HG03045 (cell line): ENCODE results near the gene DGKB.

ENCODE experiments used
- ATAC-seq: cut with Tn5 transposase; IDR thresholded peaks from one replicate; pipeline ENCODE4 v1.9.1; 2021; ENCODE audit warnings: mild to moderate bottlenecking, moderate library complexity; ENCODE audit not compliant: unreplicated experiment

DGKB gene

GRCh38 chr7:14825912-14826311 is 76.6 kb downstream of the DGKB start:
- no peak for ATAC-seq

- no peak for ATAC-seq
Measured at GRCh38 chr7:14822481-14822854, 80.1 kb downstream of the DGKB start.

GRCh38 chr7:14821757-14822480 is 80.6 kb downstream of the DGKB start:
- ATAC-seq: no peak

- no peak for ATAC-seq
Measured at GRCh38 chr7:14818871-14819270, 83.7 kb downstream of the DGKB start.

- no peak for ATAC-seq
Measured at GRCh38 chr7:14817829-14818614, 84.5 kb downstream of the DGKB start.

- ATAC-seq: no peak
Measured at GRCh38 chr7:14807507-14807906, 95.0 kb downstream of the DGKB start.

GRCh38 chr7:14806891-14807290 is 95.7 kb downstream of the DGKB start:
- no peak for ATAC-seq

GRCh38 chr7:14805105-14805719 is 97.3 kb downstream of the DGKB start:
- ATAC-seq: no peak

- ATAC-seq: no peak
Measured at GRCh38 chr7:14800664-14801063, 101.9 kb downstream of the DGKB start.

GRCh38 chr7:14793151-14793550 is 109.4 kb downstream of the DGKB start:
- ATAC-seq: no peak

- no peak for ATAC-seq
Measured at GRCh38 chr7:14787551-14787950, 115.0 kb downstream of the DGKB start.

- ATAC-seq: no peak
Measured at GRCh38 chr7:14786314-14786895, 116.1 kb downstream of the DGKB start.

- no peak for ATAC-seq
Measured at GRCh38 chr7:14777806-14778205, 124.7 kb downstream of the DGKB start.

GRCh38 chr7:14776266-14776665 is 126.3 kb downstream of the DGKB start:
- ATAC-seq: no peak

- no peak for ATAC-seq
Measured at GRCh38 chr7:14773729-14774271, 128.8 kb downstream of the DGKB start.

- ATAC-seq: no peak
Measured at GRCh38 chr7:14770614-14771013, 131.9 kb downstream of the DGKB start.

- ATAC-seq: no peak
Measured at GRCh38 chr7:14769261-14769660, 133.3 kb downstream of the DGKB start.

GRCh38 chr7:14767716-14768425 is 134.7 kb downstream of the DGKB start:
- ATAC-seq: no peak

GRCh38 chr7:14766747-14767146 is 135.8 kb downstream of the DGKB start:
- no peak for ATAC-seq

- ATAC-seq: no peak
Measured at GRCh38 chr7:14765731-14766130, 136.8 kb downstream of the DGKB start.

- no peak for ATAC-seq
Measured at GRCh38 chr7:14762561-14762960, 140.0 kb downstream of the DGKB start.
